GM18868 (cell line): ENCODE data around the gene PTPRT.

Source experiments
- ATAC-seq: cut with Tn5 transposase; IDR thresholded peaks from one replicate; pipeline ENCODE4 v1.9.1; 2021; ENCODE audit warnings: mild to moderate bottlenecking, moderate library complexity; ENCODE audit not compliant: unreplicated experiment

The PTPRT gene

DNA sequence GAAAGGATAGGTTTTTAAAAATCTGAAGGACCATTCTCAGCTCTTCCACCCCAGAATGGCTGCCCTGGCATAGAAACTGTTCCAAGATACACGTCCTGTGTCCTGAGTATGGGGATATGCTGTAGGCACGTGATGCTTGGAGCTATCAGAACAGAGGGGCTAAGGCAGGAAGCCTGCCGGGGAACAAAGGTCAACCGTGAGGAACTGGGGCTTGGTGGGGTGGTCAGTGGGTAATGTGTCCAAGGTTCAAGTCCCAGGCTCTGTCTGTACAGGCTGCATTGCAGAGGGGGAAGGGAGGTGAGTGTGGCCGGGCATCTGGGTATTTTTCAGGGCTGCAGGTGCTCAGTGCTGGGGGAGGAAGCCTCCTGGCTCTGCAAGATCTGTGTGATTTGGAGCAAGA lies 1092.0 kb downstream of the PTPRT start:
- ATAC-seq = no peak

DNA sequence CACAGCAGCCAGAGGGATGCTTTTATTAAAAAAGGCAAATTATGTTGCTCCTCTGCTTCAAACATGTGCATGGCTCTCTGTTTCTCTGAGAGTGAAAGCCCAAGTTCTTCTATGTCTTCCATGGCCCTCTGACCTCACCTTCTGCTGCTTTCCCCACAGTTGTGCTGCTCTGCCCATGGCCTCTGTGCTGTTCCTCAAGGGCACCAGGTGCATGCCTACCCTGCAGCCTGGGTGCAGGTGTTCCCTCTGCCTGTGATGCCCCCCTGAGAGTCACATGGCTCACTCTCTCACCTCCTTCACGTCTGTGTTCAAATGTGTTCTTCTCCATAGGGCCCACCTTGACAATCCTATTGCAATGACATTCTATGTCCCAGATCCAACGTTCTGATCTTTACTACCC lies 1094.5 kb downstream of the PTPRT start:
- no peak for ATAC-seq

DNA sequence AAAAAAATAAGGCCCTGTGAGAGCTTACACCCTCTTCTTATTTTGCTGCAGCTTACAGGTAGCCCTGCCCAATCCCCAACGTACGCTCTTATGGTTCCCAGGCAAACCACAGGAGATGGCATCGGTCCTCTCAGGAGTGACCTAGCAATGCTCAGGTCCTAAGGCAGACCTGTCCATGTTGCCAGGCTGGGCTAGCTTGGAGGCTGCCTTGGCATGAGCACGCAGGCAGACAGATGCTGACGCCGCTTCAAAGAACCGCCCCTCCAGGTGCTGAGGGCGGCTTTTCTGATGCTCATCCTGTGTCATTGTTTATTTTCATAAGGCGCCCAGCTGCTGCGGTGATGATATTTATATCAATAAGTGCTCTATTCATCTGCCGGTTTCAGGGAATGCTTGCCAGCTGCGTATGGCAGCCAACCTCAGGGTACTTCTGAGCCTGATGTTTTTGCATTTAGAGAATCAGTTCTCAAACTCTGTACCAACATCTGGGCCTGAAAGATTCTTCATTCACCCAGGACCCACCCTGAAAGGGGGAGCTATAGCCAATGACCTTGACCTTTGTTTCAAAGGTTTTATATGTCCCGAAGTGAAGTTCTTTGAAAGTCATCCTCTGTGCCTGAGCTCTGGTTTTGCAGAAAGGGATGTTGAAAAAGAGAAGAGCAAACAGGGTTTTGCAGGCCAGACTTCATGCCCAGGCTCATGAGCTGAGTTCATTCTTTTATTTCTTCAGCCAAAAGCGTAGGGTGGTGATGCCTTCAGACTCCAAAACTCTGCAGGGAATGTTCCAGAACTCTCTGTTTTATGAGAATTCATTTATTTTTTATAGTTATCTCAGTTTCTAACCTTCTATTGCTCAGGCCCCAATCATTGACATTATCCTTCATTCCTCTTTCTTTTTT lies 1095.9 kb downstream of the PTPRT start:
- no peak for ATAC-seq

DNA sequence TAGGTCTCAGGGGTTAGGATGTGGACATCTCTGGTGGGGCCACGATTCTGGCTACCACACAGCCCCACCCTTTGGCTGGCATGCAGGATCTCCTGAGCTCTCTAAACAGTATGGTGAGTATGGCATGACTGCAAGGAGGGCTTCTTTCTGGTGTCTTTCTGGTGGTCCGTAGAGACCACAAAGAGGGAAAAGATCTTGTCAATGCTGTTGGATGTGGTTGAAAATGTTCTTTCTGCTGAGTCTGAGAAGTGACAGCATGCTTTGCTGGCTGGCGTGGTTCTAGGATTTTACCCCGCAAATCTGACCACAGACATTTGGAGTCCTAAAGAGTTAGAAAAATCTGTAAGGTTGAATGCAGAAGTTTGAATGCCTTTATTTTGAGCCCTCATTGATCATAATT lies 1096.7 kb downstream of the PTPRT start:
- no peak for ATAC-seq

DNA sequence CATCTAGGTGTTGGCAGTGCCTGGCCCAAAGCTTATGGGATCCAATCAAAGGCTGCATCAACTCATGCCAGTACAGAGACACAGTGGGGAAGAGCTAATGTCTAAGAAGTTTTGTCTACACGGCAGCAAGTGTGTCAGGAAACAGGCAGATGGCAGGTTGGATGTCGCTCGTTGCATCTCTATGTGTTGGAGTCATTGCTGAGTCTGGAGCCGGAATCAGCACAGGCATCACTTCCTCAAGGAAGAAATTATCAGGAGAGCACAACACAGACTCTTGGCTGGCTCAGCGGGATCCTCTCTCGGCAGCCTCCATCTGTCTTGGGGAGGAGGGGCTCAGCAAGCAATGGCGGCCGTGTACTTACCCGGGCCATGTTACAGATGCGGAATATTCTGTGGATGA lies 1104.3 kb downstream of the PTPRT start:
- ATAC-seq = no peak

DNA sequence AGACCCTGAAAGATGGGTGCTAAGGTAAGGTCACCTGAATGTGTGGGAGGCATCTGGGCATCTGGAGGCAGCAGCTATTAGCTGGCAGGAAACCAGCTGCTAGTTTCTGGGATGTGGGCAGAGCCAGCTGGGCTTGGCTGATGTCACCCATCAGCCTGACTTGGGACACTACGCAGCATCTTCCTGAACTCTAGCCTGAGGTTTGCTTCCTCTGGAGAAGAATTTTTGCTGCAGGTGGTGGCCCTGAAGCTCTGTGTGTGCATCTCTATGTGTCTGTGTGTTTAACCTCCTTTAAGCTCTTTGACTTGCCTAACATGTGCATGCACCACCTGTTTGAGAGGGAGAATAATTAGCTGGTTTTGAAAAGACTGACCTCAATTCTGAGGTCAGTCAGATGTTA lies 1106.4 kb downstream of the PTPRT start:
- no peak for ATAC-seq

DNA sequence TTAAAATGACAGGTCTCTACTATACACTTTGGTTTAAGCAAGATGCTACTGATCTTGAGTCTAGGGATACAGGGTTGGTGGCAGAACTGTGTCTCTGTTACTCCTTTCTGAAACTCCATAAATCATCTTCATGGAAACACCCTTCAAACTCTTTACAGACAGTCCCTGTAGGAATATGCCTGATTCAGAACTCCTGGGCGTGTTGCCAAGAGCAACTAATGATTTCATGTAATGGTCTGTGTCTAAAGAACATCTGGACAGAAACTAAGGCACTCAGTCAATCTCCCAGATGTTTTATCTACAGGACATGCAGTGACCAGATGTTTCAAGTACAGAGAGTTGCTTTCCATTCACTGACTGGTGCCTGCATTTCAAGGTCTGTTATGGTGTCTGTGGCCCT lies 1107.1 kb downstream of the PTPRT start:
- ATAC-seq = no peak

DNA sequence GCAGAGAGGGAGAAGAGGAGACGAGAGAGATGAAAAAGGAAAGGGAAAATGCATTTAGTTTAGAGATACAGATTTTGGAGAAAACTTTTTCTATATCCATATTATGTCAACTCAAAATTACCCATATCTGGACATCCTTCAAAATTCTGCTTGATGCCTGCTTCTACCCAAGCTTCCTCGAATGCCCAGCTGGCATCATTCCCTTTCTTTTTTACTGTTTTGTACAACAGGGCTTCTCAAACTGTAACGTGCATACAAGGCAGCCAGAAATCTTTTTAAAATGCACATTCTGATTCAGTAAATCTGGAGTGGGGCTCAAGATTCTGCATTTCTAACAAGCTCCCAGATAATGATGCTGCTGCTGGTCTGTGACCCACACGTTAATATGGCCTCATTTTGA lies 1108.8 kb downstream of the PTPRT start:
- ATAC-seq = no peak

DNA sequence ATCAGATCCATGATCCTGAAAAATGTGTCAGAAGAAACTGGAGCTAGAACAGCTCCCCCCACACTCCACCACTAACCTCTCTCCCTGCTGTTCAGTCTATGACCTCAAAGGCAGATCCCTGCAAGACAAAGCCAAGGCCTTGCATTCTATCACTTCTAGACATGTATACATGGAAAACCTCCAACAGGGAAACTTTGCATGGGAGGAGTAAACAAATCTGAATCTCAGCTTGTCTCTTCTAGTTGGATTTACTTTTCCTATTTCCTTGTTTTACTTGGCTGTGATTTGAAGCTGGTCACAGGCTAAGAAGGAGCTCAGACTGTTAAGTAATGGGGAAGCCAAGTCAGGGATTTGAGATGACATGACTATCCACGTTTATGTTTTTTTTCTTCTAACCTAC lies 1114.8 kb downstream of the PTPRT start:
- no peak for ATAC-seq

DNA sequence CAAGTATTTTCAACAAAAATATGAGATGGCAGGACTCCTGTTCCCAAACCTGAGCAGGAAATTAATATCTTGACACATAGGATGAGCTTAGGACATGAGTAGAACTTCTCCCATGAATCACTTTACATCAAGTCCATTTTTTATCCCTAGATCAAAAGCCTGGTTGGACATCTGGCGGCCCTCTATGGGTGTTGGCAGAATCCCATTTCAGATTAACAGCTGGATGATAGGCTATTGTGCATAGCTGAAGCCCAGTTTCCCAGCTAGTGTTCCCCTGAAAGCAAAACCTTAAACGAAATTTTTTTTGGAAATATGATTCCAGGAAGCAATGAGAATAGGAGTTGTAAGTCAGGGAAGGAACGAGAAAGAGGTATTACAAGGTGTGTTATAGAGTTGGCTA lies 1122.1 kb downstream of the PTPRT start:
- ATAC-seq = no peak

DNA sequence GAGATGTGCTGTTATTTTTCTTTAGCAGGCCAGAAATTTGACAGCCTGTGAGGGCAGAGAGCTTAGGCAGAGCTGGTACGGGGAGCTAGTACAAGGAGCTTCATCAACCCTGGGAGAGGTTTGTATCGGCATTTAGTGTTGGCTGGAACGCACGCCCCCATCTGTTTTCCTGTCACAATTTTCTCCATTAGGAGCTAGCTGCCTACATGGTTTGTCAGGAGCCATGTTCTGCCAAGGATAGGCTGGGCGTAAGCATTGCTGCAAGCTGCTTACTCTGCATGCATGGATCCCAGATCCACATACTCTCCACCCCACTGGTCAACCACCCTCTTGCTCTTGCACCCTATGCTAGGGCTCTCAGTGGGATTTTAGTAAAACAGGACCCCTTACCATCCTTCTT lies 1122.5 kb downstream of the PTPRT start:
- no peak for ATAC-seq

DNA sequence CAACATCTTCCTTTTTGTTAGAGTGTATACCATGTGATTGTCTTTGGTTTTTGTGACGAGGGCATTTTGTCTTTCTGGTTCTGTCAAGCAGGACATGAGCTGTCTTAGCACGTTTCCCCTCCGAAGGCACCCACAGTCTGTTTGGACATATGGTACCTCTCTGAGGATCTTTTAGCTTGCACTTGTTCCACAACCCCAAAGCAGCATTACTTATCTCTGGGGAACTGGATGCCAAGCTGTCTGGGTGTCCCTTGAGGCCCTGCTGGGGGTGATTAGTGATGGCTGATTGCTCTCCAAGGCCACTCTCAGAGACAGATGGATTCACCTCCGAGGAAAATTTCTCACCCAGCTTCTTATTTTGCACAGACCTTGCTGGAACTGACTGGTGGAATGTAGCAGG lies 1126.6 kb downstream of the PTPRT start:
- ATAC-seq = no peak

DNA sequence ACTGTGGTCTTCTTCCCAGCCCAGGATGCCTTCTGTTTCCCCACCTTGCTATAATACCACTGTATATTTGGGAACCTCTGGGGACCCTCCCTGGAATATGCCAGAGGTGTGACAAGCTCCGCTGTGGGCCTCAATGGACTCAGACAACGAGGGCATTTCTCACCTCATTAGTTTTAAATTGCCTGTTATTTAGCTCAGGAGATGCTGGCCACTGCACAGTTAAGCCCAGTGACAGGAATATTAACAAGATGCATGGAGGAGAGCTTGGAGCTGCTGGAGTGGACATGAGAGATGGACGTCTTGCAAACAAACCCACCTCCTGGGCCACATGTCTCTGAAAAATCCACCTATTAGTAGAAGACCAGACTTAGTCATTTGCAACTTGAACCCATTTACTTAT lies 1136.4 kb downstream of the PTPRT start:
- no peak for ATAC-seq

DNA sequence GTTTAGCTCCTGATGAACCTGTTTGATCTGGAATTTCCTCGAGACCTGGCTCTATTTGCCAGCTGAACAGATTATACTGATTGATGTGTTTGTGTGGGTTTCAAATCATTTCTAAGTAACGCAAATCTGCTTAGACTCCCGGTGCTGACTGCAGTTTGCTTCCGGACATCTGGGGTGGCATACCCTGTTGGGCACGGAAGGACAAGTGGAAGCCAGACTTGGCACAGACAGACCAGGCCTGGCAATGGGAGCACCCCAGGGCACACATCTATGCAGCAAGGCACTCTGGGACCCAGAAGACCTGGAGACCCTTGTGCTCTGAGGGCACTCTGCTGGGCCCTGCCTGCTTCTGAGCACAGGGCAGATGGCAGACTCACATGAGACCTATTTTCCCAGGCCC lies 1137.8 kb downstream of the PTPRT start:
- ATAC-seq = no peak

DNA sequence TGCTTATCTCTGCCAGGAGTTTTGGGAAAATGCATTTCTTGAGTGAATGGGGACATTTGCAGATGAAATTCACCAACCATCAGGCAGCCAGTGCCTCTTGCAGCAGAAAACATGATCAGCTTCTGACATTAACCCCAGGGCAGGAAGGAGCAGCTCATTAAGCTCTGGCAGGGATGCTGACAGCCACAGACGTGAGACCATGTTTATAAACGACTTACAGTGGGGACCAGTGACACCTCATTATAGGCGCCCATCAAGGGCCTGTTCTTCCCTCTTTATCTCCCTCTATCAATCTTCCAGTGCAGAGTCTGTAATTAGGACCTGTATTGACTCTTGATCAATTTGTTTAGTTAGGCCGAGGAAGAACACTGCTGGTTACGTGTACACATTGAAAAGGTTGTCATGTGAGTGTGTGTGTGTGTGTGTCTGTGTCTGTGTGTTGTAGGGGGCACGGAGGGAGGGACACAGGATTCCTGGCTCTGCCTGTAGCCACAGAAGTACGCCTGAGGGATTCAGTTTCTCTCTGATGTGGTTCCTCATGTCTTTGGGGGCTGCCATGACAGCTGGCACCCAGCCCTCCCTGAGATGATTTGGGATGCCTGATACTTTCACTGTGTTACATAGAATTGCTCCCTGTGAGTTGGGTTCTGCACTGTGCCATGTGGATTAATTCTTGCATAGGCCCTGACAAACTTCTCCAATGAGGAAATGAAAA lies 1143.2 kb downstream of the PTPRT start:
- ATAC-seq = no peak

DNA sequence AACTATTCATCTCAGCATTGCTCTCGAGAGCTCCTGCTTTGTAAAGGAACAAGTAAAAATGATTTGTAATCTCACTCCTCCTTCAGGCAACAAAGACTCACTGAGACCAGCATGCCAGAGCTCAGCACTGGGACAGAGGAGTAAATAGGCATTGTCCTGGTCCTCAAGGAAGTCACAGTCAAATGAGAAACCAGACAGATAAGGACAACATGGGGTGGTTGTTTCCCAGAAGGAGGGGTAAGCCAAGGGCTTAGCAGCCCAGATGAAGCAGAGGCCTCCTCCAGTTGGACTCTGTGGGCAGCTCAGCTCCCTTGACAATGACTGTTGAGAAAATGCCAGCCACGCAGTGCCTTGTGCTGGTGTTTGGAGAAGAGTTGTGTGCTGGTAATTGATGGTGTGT lies 1145.8 kb downstream of the PTPRT start:
- no peak for ATAC-seq

DNA sequence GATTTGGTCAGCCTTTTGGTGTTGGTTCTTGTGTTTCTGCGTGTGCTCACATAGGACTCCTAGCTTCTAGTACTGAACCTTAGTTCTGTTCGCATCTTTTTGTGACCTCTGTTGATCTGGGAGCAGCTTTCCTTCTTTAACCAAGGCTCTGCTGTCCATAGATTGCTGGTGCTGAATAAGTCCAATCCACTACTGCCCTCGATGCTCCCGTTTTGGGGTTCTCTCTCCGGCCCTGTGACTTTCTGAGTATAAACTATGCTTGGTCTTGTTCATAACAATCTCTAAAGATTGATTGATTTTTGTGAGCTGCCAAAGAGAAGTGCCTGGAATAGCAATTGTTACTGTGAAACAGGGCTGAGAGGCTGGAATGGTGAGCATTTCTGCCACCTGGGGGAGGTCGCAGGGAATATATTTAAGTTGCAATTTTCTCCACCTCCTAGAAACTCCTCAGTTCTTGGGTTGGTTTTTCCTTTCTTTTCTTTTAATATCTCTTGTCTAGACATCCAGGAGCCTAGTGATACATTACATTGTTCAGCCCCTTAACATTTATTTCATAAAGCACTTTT lies 1148.6 kb downstream of the PTPRT start:
- ATAC-seq = no peak

DNA sequence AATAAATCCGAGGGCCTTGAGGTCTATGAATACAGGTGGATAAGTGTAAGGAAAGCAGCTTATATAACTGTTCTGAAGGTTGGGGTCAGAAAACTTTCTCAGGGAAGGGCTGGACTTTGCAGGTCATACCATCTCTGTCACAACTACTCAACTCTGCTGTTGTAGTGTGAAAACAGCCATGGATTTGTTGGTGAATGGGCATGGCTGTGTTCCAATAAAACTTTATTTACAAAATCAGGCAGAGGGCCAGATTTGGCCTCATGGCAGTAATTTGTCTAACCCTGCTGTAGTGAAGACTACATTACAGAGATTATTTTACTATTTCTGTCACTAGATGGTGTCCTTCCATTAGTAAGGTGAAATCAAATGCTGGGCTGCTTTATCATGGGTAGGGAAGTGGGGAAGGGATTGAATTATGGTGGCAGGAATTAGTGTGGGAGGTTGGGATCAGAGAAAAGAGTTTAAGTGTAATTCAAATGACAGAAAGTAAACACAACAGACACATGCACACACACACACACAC lies 1161.9 kb downstream of the PTPRT start:
- no peak for ATAC-seq

DNA sequence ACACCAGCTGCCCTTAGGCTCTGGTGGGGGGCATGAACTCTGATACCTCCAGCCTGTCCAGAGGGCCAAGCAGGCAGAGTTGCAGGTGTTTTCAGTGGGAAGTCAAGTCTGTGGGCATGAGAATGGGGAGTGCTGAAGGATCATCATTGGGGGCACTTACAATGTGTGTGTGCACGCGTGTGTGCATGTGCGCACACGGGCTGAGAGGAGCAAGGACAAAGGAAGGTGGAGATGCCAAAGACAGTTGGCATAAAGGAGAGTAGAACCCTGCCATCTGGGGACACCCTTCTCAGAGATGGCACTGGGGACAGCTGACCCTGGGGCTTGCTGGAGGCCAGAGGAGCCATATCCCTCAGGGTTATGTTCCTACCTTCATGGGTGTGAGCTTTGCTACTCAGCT lies 1163.1 kb downstream of the PTPRT start:
- ATAC-seq = no peak

DNA sequence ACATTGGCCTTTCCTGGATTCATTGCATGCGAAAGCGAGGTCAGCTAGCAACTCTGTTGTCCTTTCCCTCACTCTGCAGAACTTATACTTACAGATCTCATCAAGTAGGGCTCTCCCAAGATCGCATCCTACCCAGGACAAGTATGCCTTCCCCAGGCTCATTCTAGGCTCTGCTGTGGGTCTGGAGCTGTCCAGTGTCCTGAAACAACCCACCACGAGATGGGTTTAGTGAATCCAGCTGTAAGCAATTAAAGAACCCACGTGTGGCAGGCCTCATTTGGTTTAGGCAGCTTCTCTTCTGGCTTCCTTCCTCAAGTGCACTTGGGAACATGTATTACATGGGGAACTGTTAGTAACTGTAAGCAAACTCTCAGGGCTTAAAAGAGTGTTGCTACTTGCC lies 1165.1 kb downstream of the PTPRT start:
- no peak for ATAC-seq
